Suprapubic skin (tissue), 4 donors: ENCODE data around the gene SEC61A1.

Source experiments
- EP300 ChIP-seq: sonication (generic); formaldehyde crosslinking; IDR thresholded peaks from one replicate; pipeline ENCODE4 v1.6.1; 2017; ENCODE audit warnings: antibody characterized with exemption
- POLR2A ChIP-seq, 2 donors: fragments of 450-650 bp; IDR thresholded peaks; one replicate each; pipeline ENCODE4 v1.6.1; 2017; ENCODE audit warnings: antibody characterized with exemption in 2 of 2, mild to moderate bottlenecking in 2 of 2, moderate library complexity in 2 of 2
- POLR2AphosphoS5 ChIP-seq, 3 donors: sonication (generic); formaldehyde crosslinking; IDR thresholded peaks; one replicate each; pipeline ENCODE4 v1.6.1; 2017; ENCODE audit warnings: antibody characterized with exemption in 3 of 3
- TF ChIP-seq, protein P1 (sequence below), 2 donors: fragments of 200-600 bp in 1 of 2; fragments of 450-650 bp in 1 of 2; sonication (generic) in 1 of 2; IDR thresholded peaks; one replicate each; pipeline ENCODE4 v1.5.1; 2016 to 2019; ENCODE audit warnings: antibody characterized with exemption in 2 of 2, mild to moderate bottlenecking in 1 of 2, moderate library complexity in 1 of 2

DNA sequence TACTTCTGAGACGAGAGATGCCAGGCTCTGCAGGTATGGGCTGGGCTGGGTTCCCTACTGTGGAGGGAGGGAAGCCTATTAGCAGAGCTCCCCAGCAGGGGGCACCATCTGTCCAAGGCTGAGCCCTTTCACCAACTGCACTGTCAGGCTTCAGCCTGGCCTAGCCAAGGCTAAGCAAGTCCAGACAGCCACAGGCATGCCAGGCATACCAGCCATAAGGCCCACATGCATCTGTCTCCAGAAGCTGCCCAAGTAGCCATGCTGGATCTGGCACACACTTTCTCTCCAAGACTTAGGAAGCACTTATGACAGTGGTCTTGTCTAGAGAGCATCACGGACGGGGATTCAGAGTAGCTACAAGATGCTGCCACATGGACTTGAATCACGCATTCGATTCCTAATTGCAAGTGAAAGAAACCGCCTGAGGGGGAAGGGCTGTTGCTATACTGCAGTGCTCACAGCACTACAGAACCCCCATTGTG, 43.0 kb downstream of the SEC61A1 start:
- TF ChIP-seq, protein P1, sequence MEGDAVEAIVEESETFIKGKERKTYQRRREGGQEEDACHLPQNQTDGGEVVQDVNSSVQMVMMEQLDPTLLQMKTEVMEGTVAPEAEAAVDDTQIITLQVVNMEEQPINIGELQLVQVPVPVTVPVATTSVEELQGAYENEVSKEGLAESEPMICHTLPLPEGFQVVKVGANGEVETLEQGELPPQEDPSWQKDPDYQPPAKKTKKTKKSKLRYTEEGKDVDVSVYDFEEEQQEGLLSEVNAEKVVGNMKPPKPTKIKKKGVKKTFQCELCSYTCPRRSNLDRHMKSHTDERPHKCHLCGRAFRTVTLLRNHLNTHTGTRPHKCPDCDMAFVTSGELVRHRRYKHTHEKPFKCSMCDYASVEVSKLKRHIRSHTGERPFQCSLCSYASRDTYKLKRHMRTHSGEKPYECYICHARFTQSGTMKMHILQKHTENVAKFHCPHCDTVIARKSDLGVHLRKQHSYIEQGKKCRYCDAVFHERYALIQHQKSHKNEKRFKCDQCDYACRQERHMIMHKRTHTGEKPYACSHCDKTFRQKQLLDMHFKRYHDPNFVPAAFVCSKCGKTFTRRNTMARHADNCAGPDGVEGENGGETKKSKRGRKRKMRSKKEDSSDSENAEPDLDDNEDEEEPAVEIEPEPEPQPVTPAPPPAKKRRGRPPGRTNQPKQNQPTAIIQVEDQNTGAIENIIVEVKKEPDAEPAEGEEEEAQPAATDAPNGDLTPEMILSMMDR (IDR thresholded peaks at IDR 0.05): peak; percentile 48 to 84
- TF ChIP-seq POLR2AphosphoS5 (IDR thresholded peaks at IDR 0.05) (no peak), POLR2A (IDR thresholded peaks at IDR 0.05) (no peak), EP300 (no peak)
